GM12878 (cell line): Measurements from ENCODE around the gene TMEM232. TPM values are rescaled to one million over a fixed set of nuclear protein-coding genes. Genes with fewer than 3 reads are reported as not detected.

ENCODE experiments used
- ATAC-seq: fragments of 200-7000 bp; cut with Tn5 transposase; 3 replicates; pipeline ENCODE4 v1.9.1; 2020; ENCODE audit warnings: mild to moderate bottlenecking, moderate library complexity
- BruUV-seq: library from RNA; stranded (reverse); fragments of 400-500 nt; replicated peaks from 2 replicates; lab custom pipeline; 2021; lab: Mats Ljungman, UMichigan
- CTCF ChIA-PET: fragments of 300-600 bp; sonication (Branson Sonifier 250); formaldehyde crosslinking; extraction: SDS; loops from one replicate; lab custom pipeline; 2021; ENCODE audit warnings: inconsistent platforms; lab: Yijun Ruan, JAX
- POLR2A ChIA-PET: fragments of 350-600 bp; formaldehyde crosslinking; extraction: SDS; loops from one replicate; lab custom pipeline; 2021; ENCODE audit warnings: inconsistent platforms; lab: Charles Lee
- RAD21 ChIA-PET: fragments of 300-600 bp; sonication (Branson Sonifier 250); formaldehyde crosslinking; loops from one replicate; lab custom pipeline; 2023; ENCODE audit warnings: antibody characterized with exemption; ENCODE audit not compliant: unreplicated experiment; lab: Charles Lee
- SMC1A ChIA-PET: fragments of 300-600 bp; sonication (Branson Sonifier 250); formaldehyde crosslinking; loops from one replicate; lab custom pipeline; 2023; ENCODE audit not compliant: unreplicated experiment, uncharacterized antibody; lab: Charles Lee
- DNase-seq: peaks from one replicate; pipeline ENCODE4 v3.0.0-alpha.2; 2011; ENCODE audit warnings: low read depth, low spot score
- FAIRE-seq: peaks from 3 replicates; lab custom pipeline; 2011; peaks lifted over from hg19 to GRCh38; lab: Jason Lieb, UNC
- H2AFZ ChIP-seq: 2 replicates; pipeline ENCODE4 v1.6.0; 2011; ENCODE audit warnings: low read depth, low read length, control low read depth; ENCODE audit not compliant: control insufficient read depth
- H3K27ac ChIP-seq: 2 replicates; pipeline ENCODE4 v1.5.1; 2011; ENCODE audit warnings: control low read depth; ENCODE audit not compliant: control insufficient read depth, insufficient read depth
- H3K27me3 ChIP-seq, 2 experiments: replicated peaks in 1 of 2; 2 replicates each; pipeline versions ENCODE4 v1.6.0 to v1.6.1; 2011; ENCODE audit warnings: low read length in 1 of 2; ENCODE audit not compliant: control insufficient read depth in 2 of 2, insufficient read depth in 2 of 2
- H3K36me3 ChIP-seq, 2 experiments: 2 replicates each; pipeline ENCODE4 v1.5.1; 2011; ENCODE audit warnings: low read length in 1 of 2; ENCODE audit not compliant: control insufficient read depth in 2 of 2, insufficient read depth in 2 of 2
- H3K4me1 ChIP-seq: 2 replicates; pipeline ENCODE4 v1.6.1; 2011; ENCODE audit warnings: mild to moderate bottlenecking, low read length, moderate library complexity, mixed read lengths; ENCODE audit not compliant: control insufficient read depth, insufficient read depth
- H3K4me2 ChIP-seq: 2 replicates; pipeline ENCODE4 v1.6.0; 2011; ENCODE audit warnings: control low read depth; ENCODE audit not compliant: control insufficient read depth, insufficient read depth
- H3K4me3 ChIP-seq: fragments of 200-600 bp; sonication (generic); 2 replicates; pipeline ENCODE4 v1.5.1; 2016
- H3K79me2 ChIP-seq: 2 replicates; pipeline ENCODE4 v1.6.0; 2011; ENCODE audit warnings: low read length; ENCODE audit not compliant: control insufficient read depth, insufficient read depth
- H3K9ac ChIP-seq: 2 replicates; pipeline ENCODE4 v1.8.0; 2011; ENCODE audit warnings: low read length, control low read depth, mixed read lengths; ENCODE audit not compliant: control insufficient read depth, insufficient read depth
- H3K9me3 ChIP-seq: replicated peaks from 3 replicates; pipeline ENCODE4 v1.5.1; 2011; ENCODE audit warnings: mild to moderate bottlenecking, low read length; ENCODE audit not compliant: control insufficient read depth, insufficient read depth
- H4K20me1 ChIP-seq: 2 replicates; pipeline ENCODE4 v1.6.0; 2011; ENCODE audit not compliant: control insufficient read depth, insufficient read depth
- BCL11A ChIP-seq: IDR thresholded peaks from 2 replicates; pipeline ENCODE4 v1.6.1; 2011; ENCODE audit warnings: low read depth, low read length
- CHD1 ChIP-seq: IDR thresholded peaks from 2 replicates; pipeline ENCODE4 v1.6.1; 2012; ENCODE audit warnings: low read depth, low read length, improper control_type of control experiment
- FOS ChIP-seq: IDR thresholded peaks from 3 replicates; pipeline ENCODE4 v1.6.1; 2011; ENCODE audit warnings: borderline replicate concordance; ENCODE audit not compliant: insufficient read length; ENCODE audit errors: extremely low read depth
- IKZF1 ChIP-seq: fragments of 450-650 bp; conservative IDR thresholded peaks from 2 replicates; pipeline ENCODE4 v1.6.1; 2017; ENCODE audit warnings: antibody characterized with exemption, mild to moderate bottlenecking
- NR2C1 ChIP-seq: fragments of 450-650 bp; IDR thresholded peaks from 2 replicates; pipeline ENCODE4 v1.6.1; 2017; ENCODE audit warnings: antibody characterized with exemption, mild to moderate bottlenecking, moderate library complexity
- PAX8 ChIP-seq: fragments of 450-650 bp; IDR thresholded peaks from 2 replicates; pipeline ENCODE4 v1.6.1; 2017; ENCODE audit warnings: mild to moderate bottlenecking, moderate library complexity
- RELA ChIP-seq: fragments of 450-650 bp; IDR thresholded peaks from 2 replicates; pipeline ENCODE4 v1.8.0; 2014; ENCODE audit warnings: borderline replicate concordance; ENCODE audit not compliant: partially characterized antibody
- RFX5 ChIP-seq: IDR thresholded peaks from 2 replicates; pipeline ENCODE4 v1.6.1; 2011; ENCODE audit warnings: low read depth, low read length, improper control_type of control experiment
- SMARCA5 ChIP-seq: fragments of 450-650 bp; IDR thresholded peaks from 2 replicates; pipeline ENCODE4 v1.6.1; 2017; ENCODE audit warnings: mild to moderate bottlenecking
- STAT1 ChIP-seq: fragments of 450-650 bp; conservative IDR thresholded peaks from 2 replicates; pipeline ENCODE4 v1.6.1; 2014; ENCODE audit warnings: antibody characterized with exemption, mild to moderate bottlenecking
- ZNF217 ChIP-seq: fragments of 450-650 bp; IDR thresholded peaks from 2 replicates; pipeline ENCODE4 v1.6.1; 2017; ENCODE audit warnings: antibody characterized with exemption, mild to moderate bottlenecking
- in situ Hi-C: fragments of 300-500 bp; cut with MboI; formaldehyde crosslinking; loops from 9 replicates; pipeline ENCODE4 v1.14.3; 2018; ENCODE audit warnings: mixed read lengths
- intact Hi-C: fragments of 100-400 bp; cut with micrococcal nuclease; formaldehyde crosslinking; loops from one replicate; pipeline ENCODE4 v1.14.2; 2022; ENCODE audit not compliant: unreplicated experiment
- polyA plus RNA-seq, 11 experiments: library from polyadenylated mRNA; depleted of rRNA in 4 of 11; unstranded in 6 of 11; stranded (reverse) in 5 of 11; fragments of >200 nt; fragmentation: Nextera tagmentation in 4 of 11; fragmentation: Illumina TruSeq in 1 of 11; extraction: Ambion mirVana in 4 of 11; extraction: Trizol in 1 of 11; gene quantifications; 1 replicate in 1 of 11; 2 replicates in 10 of 11; pipeline versions ENCODE4 v1.2.1 to v1.2.3, GENCODE V29; 2011 to 2016; ENCODE audit warnings: inconsistent platforms in 2 of 11, missing spikeins in 2 of 11, low read depth in 1 of 11
- total RNA-seq, 4 experiments: library from RNA; depleted of rRNA in 3 of 4; stranded (reverse); fragments of >200 nt in 3 of 4; fragmentation: Illumina TruSeq in 1 of 4; extraction: Trizol in 1 of 4; gene quantifications; 2 replicates each; pipeline versions ENCODE4 v1.2.1 to v1.2.3, GENCODE V29; 2013 to 2021
- TF ChIP-seq, protein P1 (sequence below), 3 experiments: IDR thresholded peaks in 2 of 3; conservative IDR thresholded peaks in 1 of 3; 2 replicates each; pipeline ENCODE4 v1.5.1; 2011; ENCODE audit warnings: low read depth in 3 of 3, low read length in 3 of 3, mild to moderate bottlenecking in 3 of 3, control low read depth in 2 of 3, moderate library complexity in 2 of 3, inconsistent platforms in 1 of 3, mixed read lengths in 1 of 3; ENCODE audit not compliant: control insufficient read depth in 2 of 3, insufficient read depth in 1 of 3; ENCODE audit errors: extremely low read depth in 1 of 3
- TF ChIP-seq, protein P2 (sequence below): fragments of 450-650 bp; formaldehyde crosslinking; IDR thresholded peaks from 2 replicates; pipeline ENCODE4 v1.5.0; 2022; ENCODE audit warnings: mild to moderate bottlenecking, missing genetic modification characterization

TMEM232 gene
- total and polyA plus RNA-seq, 10 of the 15 experiments (the other 5 are each of a cell fraction or from before 2014, with no cell fraction given) = 0.29 to 1.3 (median 0.91) TPM

DNA sequence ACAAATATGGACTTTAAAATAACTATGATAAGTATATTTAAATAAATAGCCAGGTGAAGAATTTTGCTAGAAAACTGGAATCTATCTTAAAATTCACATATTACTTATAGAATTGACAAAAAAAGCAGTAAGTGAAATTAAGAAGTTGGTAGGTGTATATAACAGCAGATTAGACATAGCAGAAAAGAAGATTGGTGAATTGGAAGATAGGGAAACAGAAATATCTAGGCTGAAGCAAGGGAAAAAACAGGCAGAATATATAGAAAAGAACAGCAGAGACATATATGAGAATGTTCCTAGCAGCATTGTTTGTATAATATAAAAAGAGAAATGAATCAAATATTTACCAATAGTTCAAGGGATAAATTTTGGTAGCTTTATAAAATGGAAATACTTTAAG is 294.9 kb downstream of the TMEM232 start:
- ChIA-PET CTCF (interaction anchor here (0.6 kb wide), 1 partner anchor 25 kb away, joined by 3 read pairs; no protein-coding TSS in a partner anchor), SMC1A (no interaction called here), RAD21 (no interaction called here), POLR2A (no interaction called here)
- no peaks in the 10 kb centered on the region for H3K36me3 ChIP-seq
- no peak overlapping the region for H3K27ac ChIP-seq
- no peak overlapping the region for H3K4me3 ChIP-seq
- intact Hi-C loops (no loop called here), in situ Hi-C loops (no loop called here)
- no peak overlapping the region for H3K4me2 ChIP-seq
- no peak for ATAC-seq
- TF ChIP-seq, protein P1, sequence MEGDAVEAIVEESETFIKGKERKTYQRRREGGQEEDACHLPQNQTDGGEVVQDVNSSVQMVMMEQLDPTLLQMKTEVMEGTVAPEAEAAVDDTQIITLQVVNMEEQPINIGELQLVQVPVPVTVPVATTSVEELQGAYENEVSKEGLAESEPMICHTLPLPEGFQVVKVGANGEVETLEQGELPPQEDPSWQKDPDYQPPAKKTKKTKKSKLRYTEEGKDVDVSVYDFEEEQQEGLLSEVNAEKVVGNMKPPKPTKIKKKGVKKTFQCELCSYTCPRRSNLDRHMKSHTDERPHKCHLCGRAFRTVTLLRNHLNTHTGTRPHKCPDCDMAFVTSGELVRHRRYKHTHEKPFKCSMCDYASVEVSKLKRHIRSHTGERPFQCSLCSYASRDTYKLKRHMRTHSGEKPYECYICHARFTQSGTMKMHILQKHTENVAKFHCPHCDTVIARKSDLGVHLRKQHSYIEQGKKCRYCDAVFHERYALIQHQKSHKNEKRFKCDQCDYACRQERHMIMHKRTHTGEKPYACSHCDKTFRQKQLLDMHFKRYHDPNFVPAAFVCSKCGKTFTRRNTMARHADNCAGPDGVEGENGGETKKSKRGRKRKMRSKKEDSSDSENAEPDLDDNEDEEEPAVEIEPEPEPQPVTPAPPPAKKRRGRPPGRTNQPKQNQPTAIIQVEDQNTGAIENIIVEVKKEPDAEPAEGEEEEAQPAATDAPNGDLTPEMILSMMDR (IDR thresholded peaks at IDR 0.05 in 2 of 3, conservative IDR thresholded peaks at IDR 0.05 in 1 of 3; ENCODE audit: control insufficient read depth in 2 of 3, extremely low read depth in 1 of 3, insufficient read depth in 1 of 3, low read depth in 3 of 3, low read length in 3 of 3) = no peak
- TF ChIP-seq RELA = no peak
- no peak for TF ChIP-seq NR2C1
- no peak for TF ChIP-seq RFX5
- TF ChIP-seq CHD1 = no peak
- TF ChIP-seq STAT1 = no peak
- TF ChIP-seq IKZF1 = no peak
- TF ChIP-seq PAX8 = no peak
- TF ChIP-seq FOS = no peak
- no peak for TF ChIP-seq ZNF217
- no peak for TF ChIP-seq SMARCA5
- no peak for TF ChIP-seq BCL11A
- TF ChIP-seq, protein P2, sequence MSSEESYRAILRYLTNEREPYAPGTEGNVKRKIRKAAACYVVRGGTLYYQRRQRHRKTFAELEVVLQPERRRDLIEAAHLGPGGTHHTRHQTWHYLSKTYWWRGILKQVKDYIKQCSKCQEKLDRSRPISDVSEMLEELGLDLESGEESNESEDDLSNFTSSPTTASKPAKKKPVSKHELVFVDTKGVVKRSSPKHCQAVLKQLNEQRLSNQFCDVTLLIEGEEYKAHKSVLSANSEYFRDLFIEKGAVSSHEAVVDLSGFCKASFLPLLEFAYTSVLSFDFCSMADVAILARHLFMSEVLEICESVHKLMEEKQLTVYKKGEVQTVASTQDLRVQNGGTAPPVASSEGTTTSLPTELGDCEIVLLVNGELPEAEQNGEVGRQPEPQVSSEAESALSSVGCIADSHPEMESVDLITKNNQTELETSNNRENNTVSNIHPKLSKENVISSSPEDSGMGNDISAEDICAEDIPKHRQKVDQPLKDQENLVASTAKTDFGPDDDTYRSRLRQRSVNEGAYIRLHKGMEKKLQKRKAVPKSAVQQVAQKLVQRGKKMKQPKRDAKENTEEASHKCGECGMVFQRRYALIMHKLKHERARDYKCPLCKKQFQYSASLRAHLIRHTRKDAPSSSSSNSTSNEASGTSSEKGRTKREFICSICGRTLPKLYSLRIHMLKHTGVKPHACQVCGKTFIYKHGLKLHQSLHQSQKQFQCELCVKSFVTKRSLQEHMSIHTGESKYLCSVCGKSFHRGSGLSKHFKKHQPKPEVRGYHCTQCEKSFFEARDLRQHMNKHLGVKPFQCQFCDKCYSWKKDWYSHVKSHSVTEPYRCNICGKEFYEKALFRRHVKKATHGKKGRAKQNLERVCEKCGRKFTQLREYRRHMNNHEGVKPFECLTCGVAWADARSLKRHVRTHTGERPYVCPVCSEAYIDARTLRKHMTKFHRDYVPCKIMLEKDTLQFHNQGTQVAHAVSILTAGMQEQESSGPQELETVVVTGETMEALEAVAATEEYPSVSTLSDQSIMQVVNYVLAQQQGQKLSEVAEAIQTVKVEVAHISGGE (CRISPR knock-in tag) = no peak
- H4K20me1 ChIP-seq = no peaks in the 10 kb centered on the region
- no peak overlapping the region for H2AFZ ChIP-seq
- no peaks in the 10 kb centered on the region for H3K27me3 ChIP-seq
- no peak for FAIRE-seq
- no peaks in the 10 kb centered on the region for H3K9me3 ChIP-seq
- no peak overlapping the region for H3K9ac ChIP-seq
- H3K79me2 ChIP-seq = no peaks in the 10 kb centered on the region
- no peaks in the 10 kb centered on the region for H3K4me1 ChIP-seq
- no peak for DNase-seq
- no TSS peak for BruUV-seq
